Measurements from ENCODE around the gene PIM3.

Gene PIM3

GRCh38 chr22:49964136-49965090 lies 3.8 kb downstream of the PIM3 start:
- in situ Hi-C loops (cut with MboI; ENCODE audit: low sequenced_read_pairs) = no loop called here

GRCh38 chr22:49965091-49966040 lies 4.8 kb downstream of the PIM3 start:
- in situ Hi-C loops (cut with MboI; ENCODE audit: low sequenced_read_pairs) = no loop called here

- in situ Hi-C loops (cut with MboI; ENCODE audit: low sequenced_read_pairs) = no loop called here
These were observed 5.6 kb downstream of the PIM3 start for GRCh38 chr22:49966041-49966773.

- in situ Hi-C loops (cut with MboI; ENCODE audit: low sequenced_read_pairs) = no loop called here
These were observed 6.5 kb downstream of the PIM3 start for GRCh38 chr22:49966774-49967705.

- in situ Hi-C loops (cut with MboI; ENCODE audit: low sequenced_read_pairs) = no loop called here
These were observed 7.2 kb downstream of the PIM3 start for GRCh38 chr22:49967706-49968208.

DNA sequence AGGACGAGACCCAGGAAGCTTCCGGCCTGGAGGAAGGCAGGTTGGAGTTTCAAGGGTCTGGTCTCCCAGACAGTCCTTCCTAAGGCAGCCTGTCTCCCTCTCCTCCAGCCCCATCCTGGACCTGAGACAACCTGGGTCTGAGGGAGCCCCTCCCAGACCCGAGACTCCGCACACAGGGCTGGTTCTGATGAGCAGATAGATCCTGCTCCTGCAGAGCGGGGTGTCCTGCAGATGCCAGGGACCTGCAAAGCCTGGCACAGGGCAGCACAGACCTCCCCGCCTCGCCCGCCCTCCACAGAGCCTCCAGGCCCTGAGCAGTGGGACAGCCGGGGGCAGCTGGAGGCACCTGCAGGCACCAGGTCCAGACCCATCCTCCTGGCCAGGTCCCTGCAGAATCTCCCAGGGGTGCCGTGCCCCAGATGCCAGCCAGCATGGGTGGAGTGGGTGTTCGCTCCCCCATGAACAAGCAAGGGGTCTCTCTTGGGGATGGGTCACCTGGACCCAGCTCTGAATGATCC lies 7.8 kb downstream of the PIM3 start:
- in situ Hi-C loops (cut with MboI; ENCODE audit: low sequenced_read_pairs) = no loop called here

DNA sequence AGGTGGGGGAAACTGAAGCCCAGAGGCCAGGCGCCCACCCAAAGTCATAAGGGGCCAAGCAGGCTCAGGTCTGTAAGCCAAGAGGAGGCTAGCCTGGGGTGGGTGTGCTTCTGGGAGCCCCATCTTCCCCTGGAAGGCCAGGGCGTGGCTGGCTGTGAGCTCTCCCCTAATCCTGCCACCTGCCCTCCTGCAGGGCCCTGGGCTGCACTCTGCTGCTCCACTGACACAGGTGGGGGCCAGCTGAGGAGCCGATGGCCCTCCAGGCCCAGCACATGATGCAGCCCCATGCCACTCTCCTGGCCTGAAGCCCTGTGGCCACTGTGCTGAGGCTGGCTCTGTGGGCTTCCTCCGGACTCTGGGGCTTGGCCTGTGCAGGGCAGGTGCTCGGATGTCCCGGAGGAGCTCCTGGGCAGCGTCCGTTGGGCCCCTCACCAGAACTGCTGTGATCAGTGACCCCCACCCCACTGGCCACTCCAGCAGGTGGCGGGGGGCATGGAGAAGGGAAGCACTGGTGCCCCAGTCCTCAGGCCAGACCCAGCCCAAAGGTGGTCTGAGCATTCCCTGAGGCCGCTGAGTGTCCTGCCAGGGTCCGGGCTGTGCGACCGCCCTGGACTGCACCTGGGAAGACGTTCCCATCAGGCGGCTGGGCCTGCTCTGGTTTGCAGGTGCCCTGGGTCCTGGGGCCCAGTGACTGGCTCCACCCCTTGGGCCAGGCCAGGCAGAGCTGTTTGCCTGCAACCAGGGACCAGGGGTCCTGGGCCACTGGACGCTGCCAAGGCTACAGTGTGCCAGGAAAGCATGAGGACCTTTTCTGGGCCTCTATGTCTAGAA lies 8.5 kb downstream of the PIM3 start:
- in situ Hi-C loops (cut with MboI; ENCODE audit: low sequenced_read_pairs) = no loop called here

- in situ Hi-C loops (cut with MboI; ENCODE audit: low sequenced_read_pairs) = no loop called here
These were observed 9.4 kb downstream of the PIM3 start for GRCh38 chr22:49969751-49970527.

- in situ Hi-C loops (cut with MboI; ENCODE audit: low sequenced_read_pairs) = no loop called here
These were observed 10.1 kb downstream of the PIM3 start for GRCh38 chr22:49970528-49971231.

DNA sequence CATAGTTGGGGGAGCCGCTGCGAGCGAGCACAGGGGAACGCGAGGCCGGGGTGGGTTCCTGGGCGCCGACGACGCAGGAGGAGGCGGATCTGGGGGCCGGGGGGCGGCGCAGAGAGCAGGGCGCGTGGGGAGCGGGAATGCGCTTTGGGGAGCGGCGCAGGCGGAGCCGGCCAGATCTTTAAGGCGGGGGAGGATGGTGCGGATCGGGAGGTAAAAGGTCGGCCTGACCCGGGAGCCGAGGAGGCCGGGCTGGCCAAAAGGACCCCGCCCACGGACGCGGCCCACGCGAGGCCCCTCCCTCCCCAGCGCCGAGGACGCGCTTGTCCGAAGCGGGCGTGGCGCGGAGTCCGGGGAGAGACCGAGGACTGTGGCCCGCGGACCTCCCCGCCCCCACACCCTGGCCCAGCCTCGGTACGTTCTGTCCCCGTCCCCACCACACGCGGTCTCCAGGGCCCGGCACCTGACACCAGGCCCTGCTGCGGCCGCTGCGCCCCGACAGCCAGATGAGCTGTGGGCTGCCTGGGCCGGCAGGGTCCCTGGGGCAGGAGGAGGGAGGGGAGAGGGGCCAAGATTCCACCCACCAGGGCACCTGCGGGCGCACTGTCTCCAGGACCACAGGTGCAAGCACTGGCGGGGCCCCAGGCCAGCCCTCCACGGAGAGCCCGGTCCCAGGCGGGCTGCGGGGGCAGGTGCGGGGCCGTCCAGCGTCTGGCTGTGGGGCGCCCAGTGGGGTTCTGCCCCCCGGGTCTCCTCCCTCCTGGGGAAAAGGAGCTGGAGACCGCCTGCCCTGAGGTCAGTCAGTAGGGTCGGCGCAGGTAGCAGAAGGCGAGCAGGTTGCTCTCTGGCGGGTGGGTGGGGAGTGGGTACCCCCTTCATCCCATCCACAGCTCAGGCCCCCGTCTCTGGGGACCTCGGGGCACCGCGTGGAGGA lies 10.9 kb downstream of the PIM3 start:
- in situ Hi-C loops (cut with MboI; ENCODE audit: low sequenced_read_pairs) = no loop called here

GRCh38 chr22:49972163-49973017 lies 11.8 kb downstream of the PIM3 start:
- in situ Hi-C loops (cut with MboI; ENCODE audit: low sequenced_read_pairs) = no loop called here

DNA sequence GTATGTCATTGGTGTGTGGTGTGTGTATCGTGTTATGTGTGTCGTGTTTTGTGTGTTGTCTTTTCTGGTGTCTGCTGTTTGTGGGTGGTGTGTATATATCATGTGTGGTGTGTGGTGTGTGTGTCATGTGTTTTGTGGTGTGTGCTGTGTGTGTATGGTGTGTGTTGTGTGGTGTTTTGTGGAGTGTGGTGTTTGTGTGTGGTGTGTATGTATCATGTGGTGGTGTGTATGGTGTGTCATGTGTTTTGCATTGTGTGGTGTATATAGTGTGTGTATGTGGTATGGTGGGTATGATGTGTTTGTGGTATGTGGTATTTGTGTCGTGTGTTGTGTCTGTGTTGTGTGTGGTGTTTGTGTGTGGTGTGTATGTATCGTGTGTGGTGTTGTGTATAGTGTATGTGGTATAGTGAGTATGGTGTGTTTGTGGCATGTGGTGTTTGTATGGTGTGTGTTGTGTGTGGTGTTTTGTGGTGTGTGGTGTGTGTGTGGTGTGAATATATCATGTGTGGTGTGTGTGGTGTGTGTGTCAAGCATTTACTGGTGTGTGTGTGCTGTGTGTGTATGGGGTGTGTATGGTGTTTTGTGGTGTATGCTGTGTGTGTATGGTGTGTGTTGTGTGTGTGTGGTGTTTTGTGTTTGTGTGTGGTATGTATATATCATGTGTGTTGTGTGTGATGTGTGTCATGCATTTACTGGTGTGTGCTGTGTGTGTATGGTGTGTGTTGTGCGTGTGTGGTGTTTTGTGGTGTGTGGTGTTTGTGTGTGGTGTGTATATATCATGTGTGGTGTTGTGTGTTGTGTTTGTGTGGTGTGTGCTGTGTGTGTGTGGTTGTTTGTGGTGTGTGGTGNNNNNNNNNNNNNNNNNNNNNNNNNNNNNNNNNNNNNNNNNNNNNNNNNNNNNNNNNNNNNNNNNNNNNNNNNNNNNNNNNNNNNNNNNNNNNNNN lies 12.7 kb downstream of the PIM3 start:
- in situ Hi-C loops (cut with MboI; ENCODE audit: low sequenced_read_pairs) = no loop called here

GRCh38 chr22:49975543-49976389 lies 15.2 kb downstream of the PIM3 start:
- in situ Hi-C loops (cut with MboI; ENCODE audit: low sequenced_read_pairs) = no loop called here
